K562 (cell line): ENCODE results near the gene OXSR1. TPM values are rescaled to one million over a fixed set of nuclear protein-coding genes. Genes with fewer than 3 reads are reported as not detected.

ENCODE experiments used
- ATAC-seq: fragments of 200-7000 bp; cut with Tn5 transposase; 3 replicates; pipeline ENCODE4 v1.9.1; 2020; ENCODE audit warnings: moderate library complexity
- BruUV-seq: library from RNA; stranded (reverse); fragments of 400-500 nt; replicated peaks from 2 replicates; lab custom pipeline; 2021; lab: Mats Ljungman, UMichigan
- CTCF ChIA-PET: fragments of 300-600 bp; formaldehyde crosslinking; extraction: SDS; loops from one replicate; lab custom pipeline; 2021; ENCODE audit warnings: low intra/inter-chr PET ratio; lab: Yijun Ruan, JAX
- POLR2A ChIA-PET: fragments of 300-600, 350-650 bp; sonication (Branson Sonifier 250); formaldehyde crosslinking; extraction: SDS; loops from one replicate; lab custom pipeline; 2021; ENCODE audit warnings: antibody characterized with exemption, inconsistent platforms; lab: Yijun Ruan, JAX
- DNase-seq, 4 experiments: peaks; one replicate each; pipeline versions ENCODE4 v3.0.0 to v3.0.0-alpha.2; 2011 to 2018; ENCODE audit warnings: low spot score in 3 of 4, mixed read lengths in 3 of 4; ENCODE audit errors: extremely low read depth in 1 of 4
- FAIRE-seq: peaks from 2 replicates; lab custom pipeline; 2011; peaks lifted over from hg19 to GRCh38; lab: Jason Lieb, UNC
- H2AFZ ChIP-seq: 2 replicates; pipeline ENCODE4 v1.6.0; 2011; ENCODE audit warnings: low read depth, low read length, control low read depth, inconsistent platforms
- H3K27ac ChIP-seq: fragments of 200-600 bp; 3 replicates; pipeline ENCODE4 v1.8.0; 2011; ENCODE audit warnings: low read depth, mild to moderate bottlenecking, control low read depth, inconsistent platforms, low read length, moderate library complexity, mixed read lengths; ENCODE audit errors: extremely low read depth
- H3K27me3 ChIP-seq, 2 experiments: fragments of 300-600 bp in 1 of 2; 2 replicates in 1 of 2; 3 replicates in 1 of 2; pipeline versions ENCODE4 v1.6.0 to v1.8.0; 2011; ENCODE audit warnings: inconsistent platforms in 2 of 2, low read length in 2 of 2, mild to moderate bottlenecking in 1 of 2, mixed read lengths in 1 of 2, moderate library complexity in 1 of 2; ENCODE audit not compliant: control insufficient read depth in 2 of 2, insufficient read depth in 2 of 2
- H3K36me3 ChIP-seq: fragments of 300-600 bp; 3 replicates; pipeline ENCODE4 v1.8.0; 2011; ENCODE audit warnings: mild to moderate bottlenecking, low read length, inconsistent platforms; ENCODE audit not compliant: control insufficient read depth, insufficient read depth
- H3K4me1 ChIP-seq, 2 experiments: fragments of 200-600 bp in 1 of 2; replicated peaks in 1 of 2; 2 replicates in 1 of 2; 3 replicates in 1 of 2; pipeline versions ENCODE4 v1.5.1 to v1.8.0; 2011; ENCODE audit warnings: inconsistent platforms in 2 of 2, low read length in 2 of 2, mild to moderate bottlenecking in 1 of 2, mixed read lengths in 1 of 2, moderate library complexity in 1 of 2; ENCODE audit not compliant: control insufficient read depth in 2 of 2, insufficient read depth in 2 of 2
- H3K4me2 ChIP-seq: 2 replicates; pipeline ENCODE4 v1.6.1; 2011; ENCODE audit warnings: low read length, control low read depth, inconsistent platforms, mixed read lengths; ENCODE audit not compliant: insufficient read depth
- H3K4me3 ChIP-seq: fragments of 200-600 bp; sonication (generic), shearing (Covaris generic); 2 replicates; pipeline ENCODE4 v1.5.1; 2016; ENCODE audit warnings: control low read depth, inconsistent platforms
- H3K79me2 ChIP-seq: fragments of 200-600 bp; 3 replicates; pipeline ENCODE4 v1.8.0; 2011; ENCODE audit warnings: low read length, inconsistent platforms; ENCODE audit not compliant: control insufficient read depth, insufficient read depth
- H3K9ac ChIP-seq, 2 experiments: 2 replicates each; pipeline versions ENCODE4 v1.6.0 to v1.6.1; 2011; ENCODE audit warnings: low read depth in 2 of 2, low read length in 2 of 2, control low read depth in 1 of 2, inconsistent platforms in 1 of 2, mild to moderate bottlenecking in 1 of 2, mixed read lengths in 1 of 2; ENCODE audit not compliant: insufficient read depth in 1 of 2
- H3K9me1 ChIP-seq: one replicate; pipeline ENCODE4 v1.6.0; 2011; ENCODE audit warnings: inconsistent platforms, mild to moderate bottlenecking, low read length, moderate library complexity; ENCODE audit not compliant: control insufficient read depth, insufficient read depth
- H3K9me3 ChIP-seq: replicated peaks from 2 replicates; pipeline ENCODE4 v1.5.1; 2011; ENCODE audit warnings: low read depth, low read length, inconsistent platforms; ENCODE audit not compliant: control insufficient read depth, insufficient read depth
- H4K20me1 ChIP-seq: replicated peaks from 2 replicates; pipeline ENCODE4 v1.6.1; 2011; ENCODE audit warnings: low read length, inconsistent platforms, mixed read lengths; ENCODE audit not compliant: control insufficient read depth, insufficient read depth
- HMGN3 ChIP-seq: IDR thresholded peaks from 2 replicates; pipeline ENCODE4 v1.6.1; 2011; ENCODE audit warnings: borderline replicate concordance, low read depth, mild to moderate bottlenecking, mixed read lengths, low read length; ENCODE audit not compliant: insufficient read length; ENCODE audit errors: extremely low read depth
- HNRNPK ChIP-seq: fragments of 200-400 bp; formaldehyde crosslinking; IDR thresholded peaks from one replicate; pipeline ENCODE4 v1.6.1; 2018; ENCODE audit warnings: mild to moderate bottlenecking, low read depth, low read length; ENCODE audit not compliant: poor library complexity, severe bottlenecking
- SOX6 ChIP-seq: fragments of 450-650 bp; IDR thresholded peaks from 2 replicates; pipeline ENCODE4 v1.6.1; 2014; ENCODE audit warnings: mild to moderate bottlenecking
- ZNF76 ChIP-seq: fragments of 250-450 bp; sonication (Bioruptor Pico); IDR thresholded peaks from 2 replicates; pipeline ENCODE4 v1.4.0; 2020; ENCODE audit warnings: mild to moderate bottlenecking, moderate library complexity, borderline replicate concordance
- WGBS: fragments of 100-300 bp; shearing (Covaris generic); methylation state at CpG from one replicate; pipeline ENCODE4 v1.1.6; 2016; ENCODE audit warnings: low coverage, mixed read lengths; ENCODE audit not compliant: insufficient coverage; ENCODE audit errors: missing lambda C conversion rate; 5-methylcytosine and 5-hydroxymethylcytosine counted together
- in situ Hi-C: fragments of 300-500 bp; cut with MboI; formaldehyde crosslinking; loops from 4 replicates; pipeline ENCODE4 v1.15.0; 2018; ENCODE audit warnings: inconsistent platforms, mixed read lengths
- intact Hi-C: fragments of 100-400 bp; cut with micrococcal nuclease; formaldehyde crosslinking; loops from 2 replicates; pipeline ENCODE4 v1.14.2; 2022
- polyA plus RNA-seq, 8 experiments: library from polyadenylated mRNA; depleted of rRNA in 4 of 8; stranded (reverse) in 5 of 8; unstranded in 3 of 8; fragments of >200 nt; fragmentation: Nextera tagmentation in 2 of 8; fragmentation: Illumina TruSeq in 1 of 8; extraction: Ambion mirVana in 2 of 8; extraction: Trizol in 1 of 8; gene quantifications; 2 replicates each; pipeline versions ENCODE4 v1.2.1 to v1.2.3, GENCODE V29; 2011 to 2014; ENCODE audit warnings: inconsistent platforms in 1 of 8, missing spikeins in 1 of 8
- total RNA-seq, 7 experiments: library from RNA; depleted of rRNA in 6 of 7; stranded (reverse); fragments of >200 nt in 6 of 7; fragmentation: Illumina TruSeq in 2 of 7; extraction: Trizol in 2 of 7; gene quantifications; 2 replicates each; pipeline versions ENCODE4 v1.2.1 to v1.2.3, GENCODE V29; 2011 to 2021; ENCODE audit warnings: low replicate concordance in 1 of 7
- TF ChIP-seq, protein P1 (sequence below): fragments of 250-450 bp; sonication (Bioruptor Pico); IDR thresholded peaks from 2 replicates; pipeline ENCODE4 v1.8.0; 2022; ENCODE audit warnings: moderate library complexity, mild to moderate bottlenecking, inconsistent platforms
- TF ChIP-seq, protein P2 (sequence below): sonication (generic); formaldehyde crosslinking; IDR thresholded peaks from 2 replicates; pipeline ENCODE4 v1.8.1; 2023; ENCODE audit warnings: mild to moderate bottlenecking, missing genetic modification reagents, moderate library complexity
- TF ChIP-seq, protein P3 (sequence below), 3 experiments: fragments of 200-800 bp in 1 of 3; fragments of 250-450 bp in 1 of 3; fragments of 450-650 bp in 1 of 3; sonication (Bioruptor Pico) in 1 of 3; sonication (Bioruptor generic) in 1 of 3; formaldehyde crosslinking in 1 of 3; IDR thresholded peaks; 2 replicates each; pipeline versions ENCODE4 v1.6.1 to v1.8.0; 2016 to 2022; ENCODE audit warnings: mild to moderate bottlenecking in 2 of 3, missing genetic modification characterization in 2 of 3, missing compliant biosample characterization in 1 of 3, moderate library complexity in 1 of 3
- TF ChIP-seq, protein P4 (sequence below): fragments of 450-650 bp; IDR thresholded peaks from 2 replicates; pipeline ENCODE4 v1.7.1; 2018; ENCODE audit warnings: mild to moderate bottlenecking, low read depth; ENCODE audit not compliant: partially characterized antibody
- TF ChIP-seq, protein P5 (sequence below): fragments of 250-450 bp; sonication (Bioruptor Pico); IDR thresholded peaks from 2 replicates; pipeline ENCODE4 v1.8.0; 2022; ENCODE audit warnings: inconsistent platforms

Gene OXSR1
- total and polyA plus RNA-seq, 9 of the 15 experiments (the other 6 are each of a cell fraction or from before 2014, with no cell fraction given) = 15.7 to 87.6 (median 48.7) TPM

DNA sequence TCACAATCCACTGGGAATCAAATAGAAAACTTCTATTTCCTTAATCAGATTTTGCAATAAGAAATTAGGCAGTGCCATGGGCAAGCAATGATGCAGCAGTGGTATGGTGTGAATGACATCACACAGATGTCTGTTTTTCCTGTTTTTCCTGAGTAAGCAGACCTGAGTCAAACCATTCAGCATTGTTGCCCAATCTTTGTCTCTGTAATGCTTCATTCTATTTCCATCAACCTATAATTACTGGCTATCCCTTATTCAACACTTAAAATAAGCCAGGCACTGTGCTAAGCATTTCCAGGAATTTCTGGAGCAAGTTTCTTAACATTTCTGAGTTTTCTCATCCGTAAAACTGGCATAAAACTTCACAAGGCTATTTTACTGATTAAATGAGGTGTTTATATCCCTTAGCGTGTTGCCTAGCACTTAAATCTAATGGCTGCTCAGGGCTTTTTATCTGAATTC, 11.3 kb upstream of the OXSR1 start:
- intact Hi-C loops = no loop called here
- TF ChIP-seq HNRNPK = no peak
- TF ChIP-seq SOX6 = no peak
- TF ChIP-seq, protein P1, sequence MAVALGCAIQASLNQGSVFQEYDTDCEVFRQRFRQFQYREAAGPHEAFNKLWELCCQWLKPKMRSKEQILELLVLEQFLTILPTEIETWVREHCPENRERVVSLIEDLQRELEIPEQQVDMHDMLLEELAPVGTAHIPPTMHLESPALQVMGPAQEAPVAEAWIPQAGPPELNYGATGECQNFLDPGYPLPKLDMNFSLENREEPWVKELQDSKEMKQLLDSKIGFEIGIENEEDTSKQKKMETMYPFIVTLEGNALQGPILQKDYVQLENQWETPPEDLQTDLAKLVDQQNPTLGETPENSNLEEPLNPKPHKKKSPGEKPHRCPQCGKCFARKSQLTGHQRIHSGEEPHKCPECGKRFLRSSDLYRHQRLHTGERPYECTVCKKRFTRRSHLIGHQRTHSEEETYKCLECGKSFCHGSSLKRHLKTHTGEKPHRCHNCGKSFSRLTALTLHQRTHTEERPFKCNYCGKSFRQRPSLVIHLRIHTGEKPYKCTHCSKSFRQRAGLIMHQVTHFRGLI (CRISPR knock-in tag) = no peak
- TF ChIP-seq, protein P2, sequence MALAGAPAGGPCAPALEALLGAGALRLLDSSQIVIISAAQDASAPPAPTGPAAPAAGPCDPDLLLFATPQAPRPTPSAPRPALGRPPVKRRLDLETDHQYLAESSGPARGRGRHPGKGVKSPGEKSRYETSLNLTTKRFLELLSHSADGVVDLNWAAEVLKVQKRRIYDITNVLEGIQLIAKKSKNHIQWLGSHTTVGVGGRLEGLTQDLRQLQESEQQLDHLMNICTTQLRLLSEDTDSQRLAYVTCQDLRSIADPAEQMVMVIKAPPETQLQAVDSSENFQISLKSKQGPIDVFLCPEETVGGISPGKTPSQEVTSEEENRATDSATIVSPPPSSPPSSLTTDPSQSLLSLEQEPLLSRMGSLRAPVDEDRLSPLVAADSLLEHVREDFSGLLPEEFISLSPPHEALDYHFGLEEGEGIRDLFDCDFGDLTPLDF = no peak
- TF ChIP-seq, protein P3, sequence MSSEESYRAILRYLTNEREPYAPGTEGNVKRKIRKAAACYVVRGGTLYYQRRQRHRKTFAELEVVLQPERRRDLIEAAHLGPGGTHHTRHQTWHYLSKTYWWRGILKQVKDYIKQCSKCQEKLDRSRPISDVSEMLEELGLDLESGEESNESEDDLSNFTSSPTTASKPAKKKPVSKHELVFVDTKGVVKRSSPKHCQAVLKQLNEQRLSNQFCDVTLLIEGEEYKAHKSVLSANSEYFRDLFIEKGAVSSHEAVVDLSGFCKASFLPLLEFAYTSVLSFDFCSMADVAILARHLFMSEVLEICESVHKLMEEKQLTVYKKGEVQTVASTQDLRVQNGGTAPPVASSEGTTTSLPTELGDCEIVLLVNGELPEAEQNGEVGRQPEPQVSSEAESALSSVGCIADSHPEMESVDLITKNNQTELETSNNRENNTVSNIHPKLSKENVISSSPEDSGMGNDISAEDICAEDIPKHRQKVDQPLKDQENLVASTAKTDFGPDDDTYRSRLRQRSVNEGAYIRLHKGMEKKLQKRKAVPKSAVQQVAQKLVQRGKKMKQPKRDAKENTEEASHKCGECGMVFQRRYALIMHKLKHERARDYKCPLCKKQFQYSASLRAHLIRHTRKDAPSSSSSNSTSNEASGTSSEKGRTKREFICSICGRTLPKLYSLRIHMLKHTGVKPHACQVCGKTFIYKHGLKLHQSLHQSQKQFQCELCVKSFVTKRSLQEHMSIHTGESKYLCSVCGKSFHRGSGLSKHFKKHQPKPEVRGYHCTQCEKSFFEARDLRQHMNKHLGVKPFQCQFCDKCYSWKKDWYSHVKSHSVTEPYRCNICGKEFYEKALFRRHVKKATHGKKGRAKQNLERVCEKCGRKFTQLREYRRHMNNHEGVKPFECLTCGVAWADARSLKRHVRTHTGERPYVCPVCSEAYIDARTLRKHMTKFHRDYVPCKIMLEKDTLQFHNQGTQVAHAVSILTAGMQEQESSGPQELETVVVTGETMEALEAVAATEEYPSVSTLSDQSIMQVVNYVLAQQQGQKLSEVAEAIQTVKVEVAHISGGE (CRISPR knock-in tag; IDR thresholded peaks at IDR 0.05) = no peak
- TF ChIP-seq, protein P4, sequence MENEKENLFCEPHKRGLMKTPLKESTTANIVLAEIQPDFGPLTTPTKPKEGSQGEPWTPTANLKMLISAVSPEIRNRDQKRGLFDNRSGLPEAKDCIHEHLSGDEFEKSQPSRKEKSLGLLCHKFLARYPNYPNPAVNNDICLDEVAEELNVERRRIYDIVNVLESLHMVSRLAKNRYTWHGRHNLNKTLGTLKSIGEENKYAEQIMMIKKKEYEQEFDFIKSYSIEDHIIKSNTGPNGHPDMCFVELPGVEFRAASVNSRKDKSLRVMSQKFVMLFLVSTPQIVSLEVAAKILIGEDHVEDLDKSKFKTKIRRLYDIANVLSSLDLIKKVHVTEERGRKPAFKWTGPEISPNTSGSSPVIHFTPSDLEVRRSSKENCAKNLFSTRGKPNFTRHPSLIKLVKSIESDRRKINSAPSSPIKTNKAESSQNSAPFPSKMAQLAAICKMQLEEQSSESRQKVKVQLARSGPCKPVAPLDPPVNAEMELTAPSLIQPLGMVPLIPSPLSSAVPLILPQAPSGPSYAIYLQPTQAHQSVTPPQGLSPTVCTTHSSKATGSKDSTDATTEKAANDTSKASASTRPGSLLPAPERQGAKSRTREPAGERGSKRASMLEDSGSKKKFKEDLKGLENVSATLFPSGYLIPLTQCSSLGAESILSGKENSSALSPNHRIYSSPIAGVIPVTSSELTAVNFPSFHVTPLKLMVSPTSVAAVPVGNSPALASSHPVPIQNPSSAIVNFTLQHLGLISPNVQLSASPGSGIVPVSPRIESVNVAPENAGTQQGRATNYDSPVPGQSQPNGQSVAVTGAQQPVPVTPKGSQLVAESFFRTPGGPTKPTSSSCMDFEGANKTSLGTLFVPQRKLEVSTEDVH = no peak
- TF ChIP-seq, protein P5, sequence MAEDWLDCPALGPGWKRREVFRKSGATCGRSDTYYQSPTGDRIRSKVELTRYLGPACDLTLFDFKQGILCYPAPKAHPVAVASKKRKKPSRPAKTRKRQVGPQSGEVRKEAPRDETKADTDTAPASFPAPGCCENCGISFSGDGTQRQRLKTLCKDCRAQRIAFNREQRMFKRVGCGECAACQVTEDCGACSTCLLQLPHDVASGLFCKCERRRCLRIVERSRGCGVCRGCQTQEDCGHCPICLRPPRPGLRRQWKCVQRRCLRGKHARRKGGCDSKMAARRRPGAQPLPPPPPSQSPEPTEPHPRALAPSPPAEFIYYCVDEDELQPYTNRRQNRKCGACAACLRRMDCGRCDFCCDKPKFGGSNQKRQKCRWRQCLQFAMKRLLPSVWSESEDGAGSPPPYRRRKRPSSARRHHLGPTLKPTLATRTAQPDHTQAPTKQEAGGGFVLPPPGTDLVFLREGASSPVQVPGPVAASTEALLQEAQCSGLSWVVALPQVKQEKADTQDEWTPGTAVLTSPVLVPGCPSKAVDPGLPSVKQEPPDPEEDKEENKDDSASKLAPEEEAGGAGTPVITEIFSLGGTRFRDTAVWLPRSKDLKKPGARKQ (CRISPR knock-in tag) = no peak
- TF ChIP-seq ZNF76 (CRISPR knock-in tag) = no peak
- no peak for TF ChIP-seq HMGN3

More for the DNA sequence above, 11.3 kb upstream of the OXSR1 start:
- Histone ChIP-seq H4K20me1 (no peaks in the 10 kb centered on the region), H3K4me3 (no peak overlapping the region), H3K4me1 (peaks cover 9 to 32% of the 10 kb centered on the region in 2 experiments), H3K79me2 (no peaks in the 10 kb centered on the region), H3K27ac (no peak overlapping the region), H3K4me2 (no peak overlapping the region), H3K9ac (no peak overlapping the region), H3K9me3 (no peaks in the 10 kb centered on the region), H2AFZ (no peak overlapping the region), H3K36me3 (no peaks in the 10 kb centered on the region), H3K9me1 (no peaks in the 10 kb centered on the region), H3K27me3 (no peaks in the 10 kb centered on the region)
- ATAC-seq (no peak), FAIRE-seq (no peak), DNase-seq (no peak)
- ChIA-PET POLR2A (interaction anchor here (3.1 to 4.3 kb wide), 2 partner anchors 10 to 13 kb away, joined by 14 to 29 read pairs; partner anchors contain the start of gene OXSR1), CTCF (no interaction called here)
- WGBS = 69% methylated on average over 2 of the region's 2 CpGs
- in situ Hi-C loops = no loop called here
- BruUV-seq = no TSS peak
